ENCODE results near the gene SCN5A. TPM values are rescaled to one million over a fixed set of nuclear protein-coding genes. Genes with fewer than 3 reads are reported as not detected.

Gene SCN5A
- total RNA-seq, 1 experiment from 2014 or later, result 11.5 TPM

DNA sequence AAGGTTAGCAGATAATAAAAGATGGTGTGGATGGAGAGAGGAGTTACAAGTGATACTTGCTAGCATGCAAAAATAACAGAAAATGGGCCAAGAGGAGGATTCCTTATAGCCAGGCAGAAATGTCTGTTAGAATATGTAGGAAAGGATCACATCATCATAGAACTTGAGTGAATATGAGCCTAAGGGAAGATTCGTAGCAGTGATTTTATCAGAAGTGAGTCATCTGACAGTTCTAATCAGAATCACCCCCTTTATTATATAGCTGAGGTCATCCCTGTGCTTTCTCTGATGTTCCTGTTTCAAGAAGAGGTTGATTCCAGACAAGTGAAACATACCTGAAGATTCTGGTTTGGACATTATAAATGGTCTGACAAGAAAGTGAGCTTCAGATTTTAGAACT is 130.5 kb downstream of the SCN5A start:
- ChIA-PET POLR2A (no interaction called here), RAD21 (ENCODE audit: low non-redundant PET in 1 of 2, low total read pairs in 2 of 2, uncharacterized antibody in 2 of 2, unreplicated experiment in 2 of 2) (no interaction called here), CTCF (interaction anchor here (1.0 to 4.0 kb wide), 4 partner anchors 136 to 481 kb away, joined by 3 to 40 read pairs (median 16); no protein-coding TSS in a partner anchor)
- BruUV-seq (replicated peaks), result no TSS peak
- intact Hi-C loops (cut with micrococcal nuclease), result no loop called here
- ATAC-seq (no peak), DNase-seq (ENCODE audit: low read depth, low spot score) (no peak)
- Histone ChIP-seq H3K27ac (ENCODE audit: low read depth, low read length) (no peak overlapping the region), H2AFZ (ENCODE audit: low read depth, low read length, poor library complexity, severe bottlenecking) (no peak overlapping the region), H3K27me3 (ENCODE audit: insufficient read depth, low read length) (no peaks in the 10 kb centered on the region), H3K4me2 (ENCODE audit: low read length) (no peak overlapping the region), H4K20me1 (ENCODE audit: insufficient read depth) (peaks cover 3% of the 10 kb centered on the region; the same call in 1 of the 2 replicates), H3K4me3 (replicated peaks in 1 of 2; ENCODE audit: low read depth in 1 of 2, low read length in 2 of 2) (no peak overlapping the region), H3K9me3 (ENCODE audit: control insufficient read depth in 1 of 2, insufficient read depth in 1 of 2, low read depth in 1 of 2, low read length in 2 of 2) (no peaks in the 10 kb centered on the region), H3K9ac (ENCODE audit: low read length) (no peak overlapping the region), H3K4me1 (ENCODE audit: control insufficient read depth in 1 of 2, insufficient read depth in 2 of 2, low read length in 2 of 2) (no peaks in the 10 kb centered on the region), H3K79me2 (ENCODE audit: insufficient read depth, low read length) (no peaks in the 10 kb centered on the region), H3K36me3 (ENCODE audit: control insufficient read depth in 1 of 2, insufficient read depth in 2 of 2, low read length in 2 of 2) (peaks cover under 1 to 2% of the 10 kb centered on the region in 2 experiments; a peak in 1 of 4 replicates), H3K9me2 (ENCODE audit: insufficient read depth) (no peaks in the 10 kb centered on the region)
- TF ChIP-seq EZH2 (IDR thresholded peaks at IDR 0.05) (no peak), SRF (IDR thresholded peaks at IDR 0.05; ENCODE audit: low read depth) (no peak), TCF7L2 (IDR thresholded peaks at IDR 0.05; ENCODE audit: borderline replicate concordance, extremely low read depth, insufficient read depth, insufficient read length) (no peak), EZH2phosphoT487 (IDR thresholded peaks at IDR 0.05; ENCODE audit: borderline replicate concordance) (no peak), POLR2A (IDR thresholded peaks at IDR 0.05; ENCODE audit: borderline replicate concordance, extremely low read depth, insufficient read depth, insufficient read length) (no peak), YY1 (IDR thresholded peaks at IDR 0.05; ENCODE audit: extremely low read depth, insufficient replicate concordance, low read depth, low read length) (no peak), RAD21 (IDR thresholded peaks at IDR 0.05; ENCODE audit: low read depth) (no peak), POLR2AphosphoS5 (IDR thresholded peaks at IDR 0.05; ENCODE audit: low read depth, low read length) (no peak), CBX3 (IDR thresholded peaks at IDR 0.05; ENCODE audit: low read depth) (no peak), SIN3A (IDR thresholded peaks at IDR 0.05; ENCODE audit: low read depth) (no peak), SP1 (IDR thresholded peaks at IDR 0.05; ENCODE audit: low read depth) (no peak), ZFX (IDR thresholded peaks at IDR 0.05) (no peak), ZNF274 (IDR thresholded peaks at IDR 0.05; ENCODE audit: low read depth, low read length) (no peak), ELF1 (IDR thresholded peaks at IDR 0.05; ENCODE audit: borderline replicate concordance, low read depth) (no peak), EGR1 (IDR thresholded peaks at IDR 0.05; ENCODE audit: low read depth) (no peak), JUND (IDR thresholded peaks at IDR 0.05) (no peak)
- TF ChIP-seq, protein P1, sequence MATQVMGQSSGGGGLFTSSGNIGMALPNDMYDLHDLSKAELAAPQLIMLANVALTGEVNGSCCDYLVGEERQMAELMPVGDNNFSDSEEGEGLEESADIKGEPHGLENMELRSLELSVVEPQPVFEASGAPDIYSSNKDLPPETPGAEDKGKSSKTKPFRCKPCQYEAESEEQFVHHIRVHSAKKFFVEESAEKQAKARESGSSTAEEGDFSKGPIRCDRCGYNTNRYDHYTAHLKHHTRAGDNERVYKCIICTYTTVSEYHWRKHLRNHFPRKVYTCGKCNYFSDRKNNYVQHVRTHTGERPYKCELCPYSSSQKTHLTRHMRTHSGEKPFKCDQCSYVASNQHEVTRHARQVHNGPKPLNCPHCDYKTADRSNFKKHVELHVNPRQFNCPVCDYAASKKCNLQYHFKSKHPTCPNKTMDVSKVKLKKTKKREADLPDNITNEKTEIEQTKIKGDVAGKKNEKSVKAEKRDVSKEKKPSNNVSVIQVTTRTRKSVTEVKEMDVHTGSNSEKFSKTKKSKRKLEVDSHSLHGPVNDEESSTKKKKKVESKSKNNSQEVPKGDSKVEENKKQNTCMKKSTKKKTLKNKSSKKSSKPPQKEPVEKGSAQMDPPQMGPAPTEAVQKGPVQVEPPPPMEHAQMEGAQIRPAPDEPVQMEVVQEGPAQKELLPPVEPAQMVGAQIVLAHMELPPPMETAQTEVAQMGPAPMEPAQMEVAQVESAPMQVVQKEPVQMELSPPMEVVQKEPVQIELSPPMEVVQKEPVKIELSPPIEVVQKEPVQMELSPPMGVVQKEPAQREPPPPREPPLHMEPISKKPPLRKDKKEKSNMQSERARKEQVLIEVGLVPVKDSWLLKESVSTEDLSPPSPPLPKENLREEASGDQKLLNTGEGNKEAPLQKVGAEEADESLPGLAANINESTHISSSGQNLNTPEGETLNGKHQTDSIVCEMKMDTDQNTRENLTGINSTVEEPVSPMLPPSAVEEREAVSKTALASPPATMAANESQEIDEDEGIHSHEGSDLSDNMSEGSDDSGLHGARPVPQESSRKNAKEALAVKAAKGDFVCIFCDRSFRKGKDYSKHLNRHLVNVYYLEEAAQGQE (IDR thresholded peaks at IDR 0.05; ENCODE audit: low read depth), result no peak
- TF ChIP-seq, protein P2, sequence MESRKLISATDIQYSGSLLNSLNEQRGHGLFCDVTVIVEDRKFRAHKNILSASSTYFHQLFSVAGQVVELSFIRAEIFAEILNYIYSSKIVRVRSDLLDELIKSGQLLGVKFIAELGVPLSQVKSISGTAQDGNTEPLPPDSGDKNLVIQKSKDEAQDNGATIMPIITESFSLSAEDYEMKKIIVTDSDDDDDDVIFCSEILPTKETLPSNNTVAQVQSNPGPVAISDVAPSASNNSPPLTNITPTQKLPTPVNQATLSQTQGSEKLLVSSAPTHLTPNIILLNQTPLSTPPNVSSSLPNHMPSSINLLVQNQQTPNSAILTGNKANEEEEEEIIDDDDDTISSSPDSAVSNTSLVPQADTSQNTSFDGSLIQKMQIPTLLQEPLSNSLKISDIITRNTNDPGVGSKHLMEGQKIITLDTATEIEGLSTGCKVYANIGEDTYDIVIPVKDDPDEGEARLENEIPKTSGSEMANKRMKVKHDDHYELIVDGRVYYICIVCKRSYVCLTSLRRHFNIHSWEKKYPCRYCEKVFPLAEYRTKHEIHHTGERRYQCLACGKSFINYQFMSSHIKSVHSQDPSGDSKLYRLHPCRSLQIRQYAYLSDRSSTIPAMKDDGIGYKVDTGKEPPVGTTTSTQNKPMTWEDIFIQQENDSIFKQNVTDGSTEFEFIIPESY (IDR thresholded peaks at IDR 0.05; ENCODE audit: extremely low read depth, insufficient replicate concordance, low read length), result no peak
- TF ChIP-seq, protein P3, sequence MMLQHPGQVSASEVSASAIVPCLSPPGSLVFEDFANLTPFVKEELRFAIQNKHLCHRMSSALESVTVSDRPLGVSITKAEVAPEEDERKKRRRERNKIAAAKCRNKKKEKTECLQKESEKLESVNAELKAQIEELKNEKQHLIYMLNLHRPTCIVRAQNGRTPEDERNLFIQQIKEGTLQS (IDR thresholded peaks at IDR 0.05), result no peak
- TF ChIP-seq, protein P4, sequence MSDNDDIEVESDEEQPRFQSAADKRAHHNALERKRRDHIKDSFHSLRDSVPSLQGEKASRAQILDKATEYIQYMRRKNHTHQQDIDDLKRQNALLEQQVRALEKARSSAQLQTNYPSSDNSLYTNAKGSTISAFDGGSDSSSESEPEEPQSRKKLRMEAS (IDR thresholded peaks at IDR 0.05), result no peak
